Ovary (tissue), 3 donors: ENCODE data around the gene CALHM3.

ENCODE experiments used
- EP300 ChIP-seq: sonication (generic); formaldehyde crosslinking; IDR thresholded peaks from one replicate; pipeline ENCODE4 v1.6.1; 2017; ENCODE audit warnings: antibody characterized with exemption
- POLR2A ChIP-seq: fragments of 450-650 bp; IDR thresholded peaks from one replicate; pipeline ENCODE4 v1.6.1; 2017; ENCODE audit warnings: antibody characterized with exemption, mild to moderate bottlenecking, moderate library complexity
- TF ChIP-seq, protein P1 (sequence below), 3 donors: fragments of 450-650 bp in 2 of 3; fragments of 200-600 bp in 1 of 3; IDR thresholded peaks; one replicate each; pipeline versions ENCODE4 v1.5.1 to v1.8.0; 2016 to 2022; ENCODE audit warnings: antibody characterized with exemption in 3 of 3, mild to moderate bottlenecking in 1 of 3
- donor health status: DM: no; HTN: no; CAD: no.

DNA sequence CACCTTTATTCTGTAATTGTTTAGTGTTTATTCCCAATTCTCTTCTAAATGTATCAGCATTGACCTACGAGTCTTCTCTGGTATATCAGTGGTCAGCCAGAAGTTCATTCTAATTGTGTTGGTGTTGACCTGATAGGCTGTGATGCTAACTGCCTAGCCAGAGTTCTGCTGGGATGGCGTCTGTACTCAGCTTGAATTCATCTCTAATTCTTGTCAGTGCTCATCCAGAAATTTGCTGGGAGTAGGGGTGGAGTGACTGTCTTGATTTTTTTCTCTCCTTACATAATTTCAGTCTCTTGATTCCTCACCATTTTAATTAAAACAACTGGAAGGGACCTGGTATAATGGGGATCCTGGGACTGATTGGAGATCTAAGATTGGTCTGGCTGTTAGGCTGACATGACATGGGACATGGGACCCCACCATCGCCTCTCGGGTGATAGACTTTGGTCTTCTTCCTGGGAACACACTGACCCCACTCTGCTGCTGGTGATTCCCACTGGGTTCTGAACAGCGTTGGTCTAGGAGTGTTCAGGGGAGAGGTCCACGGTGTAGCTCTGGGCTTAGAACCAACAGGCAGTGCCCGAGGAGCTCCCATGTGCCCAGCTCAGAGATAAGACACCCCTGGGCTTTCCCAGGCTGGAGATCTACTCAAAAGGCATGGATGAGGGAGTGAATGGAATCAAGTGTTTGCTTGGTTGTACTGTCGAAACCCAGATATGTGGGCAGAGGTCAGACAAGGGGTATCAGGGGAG is 18.3 kb upstream of the CALHM3 start:
- TF ChIP-seq, protein P1, sequence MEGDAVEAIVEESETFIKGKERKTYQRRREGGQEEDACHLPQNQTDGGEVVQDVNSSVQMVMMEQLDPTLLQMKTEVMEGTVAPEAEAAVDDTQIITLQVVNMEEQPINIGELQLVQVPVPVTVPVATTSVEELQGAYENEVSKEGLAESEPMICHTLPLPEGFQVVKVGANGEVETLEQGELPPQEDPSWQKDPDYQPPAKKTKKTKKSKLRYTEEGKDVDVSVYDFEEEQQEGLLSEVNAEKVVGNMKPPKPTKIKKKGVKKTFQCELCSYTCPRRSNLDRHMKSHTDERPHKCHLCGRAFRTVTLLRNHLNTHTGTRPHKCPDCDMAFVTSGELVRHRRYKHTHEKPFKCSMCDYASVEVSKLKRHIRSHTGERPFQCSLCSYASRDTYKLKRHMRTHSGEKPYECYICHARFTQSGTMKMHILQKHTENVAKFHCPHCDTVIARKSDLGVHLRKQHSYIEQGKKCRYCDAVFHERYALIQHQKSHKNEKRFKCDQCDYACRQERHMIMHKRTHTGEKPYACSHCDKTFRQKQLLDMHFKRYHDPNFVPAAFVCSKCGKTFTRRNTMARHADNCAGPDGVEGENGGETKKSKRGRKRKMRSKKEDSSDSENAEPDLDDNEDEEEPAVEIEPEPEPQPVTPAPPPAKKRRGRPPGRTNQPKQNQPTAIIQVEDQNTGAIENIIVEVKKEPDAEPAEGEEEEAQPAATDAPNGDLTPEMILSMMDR (IDR thresholded peaks at IDR 0.05), result no peak
- TF ChIP-seq POLR2A (no peak), EP300 (no peak)
